RCC 7860 (cell line): Measurements from ENCODE around the gene RRM2.
A peak's percentile ranks its signal among the peaks of the same experiment; 100 is the strongest.
"Not testable (repeated sequence)": the region's sequence is repeated elsewhere in the genome, so short reads cannot be mapped to it uniquely, and the experiment has no call there.

Experiments used
- DNase-seq: peaks from one replicate; pipeline ENCODE4 v3.0.0-alpha.2; 2015; ENCODE audit warnings: low spot score
- FAIRE-seq: peaks from 2 replicates; lab custom pipeline; 2012; peaks lifted over from hg19 to GRCh38; lab: Jason Lieb, UNC

The RRM2 gene

GRCh38 chr2:10089565-10090190, 32.9 kb upstream of the RRM2 start:
- no peak for DNase-seq
- FAIRE-seq, result no peak

DNA sequence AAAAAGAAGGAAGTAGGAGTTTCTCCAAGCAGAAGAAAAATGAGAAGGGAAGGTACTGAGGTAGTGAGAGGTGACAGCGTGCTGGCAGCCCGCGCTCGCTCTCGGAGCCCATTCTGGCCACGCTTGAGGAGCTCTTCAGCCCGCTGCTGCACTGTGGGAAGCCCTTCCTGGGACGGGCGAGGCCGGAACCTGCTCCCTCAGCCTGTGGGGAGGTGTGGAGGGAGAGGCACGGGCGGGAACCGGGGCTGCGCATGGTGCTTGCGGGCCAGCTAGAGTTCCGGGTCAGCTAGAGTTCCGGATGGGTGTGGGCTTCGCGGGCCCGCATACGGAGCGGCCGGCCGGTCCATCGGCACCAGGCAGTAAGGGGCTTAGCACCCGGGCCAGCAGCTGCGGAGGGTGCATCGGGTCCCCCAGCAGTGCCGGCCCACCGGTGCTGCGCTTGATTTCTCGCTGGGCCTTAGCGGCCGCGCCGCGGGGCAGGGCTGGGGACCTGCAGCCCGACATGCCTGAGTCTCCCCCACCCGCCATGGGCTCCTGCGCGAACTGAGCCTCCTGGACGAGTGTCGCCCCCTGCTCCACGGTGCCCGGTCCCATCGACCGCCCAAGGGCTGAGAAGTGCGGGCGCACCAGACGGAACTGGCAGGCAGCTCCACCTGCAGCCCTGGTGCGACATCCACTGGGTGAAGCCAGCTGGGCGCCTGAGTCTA, 31.2 kb upstream of the RRM2 start:
- DNase-seq, result no peak

DNA sequence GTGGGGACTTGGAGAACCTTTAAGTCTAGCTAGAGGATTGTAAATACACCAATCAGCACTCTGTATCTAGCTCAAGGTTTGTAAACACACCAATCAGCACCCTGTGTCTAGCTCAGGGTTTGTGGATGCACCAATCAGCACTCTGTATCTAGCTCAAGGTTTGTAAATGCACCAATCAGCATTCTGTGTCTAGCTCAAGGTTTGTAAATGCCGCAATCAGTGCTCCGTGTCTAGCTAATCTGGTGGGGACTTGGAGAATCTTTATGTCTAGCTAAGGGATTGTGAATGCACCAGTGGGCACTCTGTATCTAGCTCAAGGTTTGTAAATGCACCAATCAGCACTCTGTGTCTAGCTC, 30.7 kb upstream of the RRM2 start:
- DNase-seq, FAIRE-seq: not testable (repeated sequence)

More for the DNA sequence above, 31.2 kb upstream of the RRM2 start:
- FAIRE-seq, result no peak

DNA sequence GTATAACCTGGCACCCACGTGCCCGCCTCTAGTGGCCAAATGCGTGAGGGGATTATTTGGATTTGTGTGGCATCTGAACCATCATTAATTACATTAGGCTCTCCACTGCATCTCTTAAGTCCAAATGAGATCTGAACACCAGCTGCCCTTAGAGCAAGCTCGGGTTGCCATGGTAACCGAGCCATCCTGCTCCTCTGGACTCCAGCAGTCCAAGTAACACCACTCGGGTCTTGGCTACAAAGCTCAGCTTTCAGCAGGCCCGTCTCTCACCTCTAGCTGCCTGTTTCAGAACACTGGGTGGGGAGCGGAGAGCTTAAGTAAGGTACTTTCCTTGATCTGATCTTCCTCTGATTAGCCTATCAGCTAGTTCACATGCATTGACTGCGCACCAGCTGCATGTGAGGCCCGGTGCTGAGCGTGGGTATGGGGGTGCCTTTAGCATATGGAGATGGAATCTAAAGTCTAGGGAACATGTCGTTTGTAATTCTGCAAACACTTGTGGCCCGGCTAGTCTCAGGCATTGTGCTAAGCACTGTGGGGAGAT, 28.2 kb upstream of the RRM2 start:
- no peak for DNase-seq

GRCh38 chr2:10095175-10095574, 27.4 kb upstream of the RRM2 start:
- no peak for FAIRE-seq
- DNase-seq, result no peak

More for the DNA sequence above, 28.2 kb upstream of the RRM2 start:
- FAIRE-seq, result no peak

DNA sequence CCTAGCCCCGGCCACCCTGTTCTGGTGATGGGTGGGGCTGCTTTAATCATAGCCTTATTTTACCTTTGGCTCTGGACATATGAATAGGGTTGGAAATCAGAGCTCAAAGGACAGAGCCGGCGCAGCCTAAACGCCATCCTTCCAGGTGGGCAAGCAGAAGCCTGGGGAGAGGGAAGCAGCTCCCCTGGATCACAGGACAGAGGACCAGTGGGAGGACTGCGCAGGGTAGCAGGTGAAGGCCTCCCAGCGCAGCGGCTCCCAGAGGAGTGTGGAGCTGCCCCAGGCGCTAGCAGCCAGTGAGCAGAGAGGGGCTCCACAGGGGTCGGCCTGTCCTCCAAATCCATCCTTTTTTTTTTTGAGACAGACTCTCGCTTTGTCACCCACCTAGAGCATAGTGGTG, 25.9 kb upstream of the RRM2 start:
- FAIRE-seq, result no peak

GRCh38 chr2:10097352-10098148, 25.0 kb upstream of the RRM2 start:
- no peak for FAIRE-seq
- peak; percentile 49 for DNase-seq

More for the DNA sequence above, 25.9 kb upstream of the RRM2 start:
- no peak for DNase-seq

DNA sequence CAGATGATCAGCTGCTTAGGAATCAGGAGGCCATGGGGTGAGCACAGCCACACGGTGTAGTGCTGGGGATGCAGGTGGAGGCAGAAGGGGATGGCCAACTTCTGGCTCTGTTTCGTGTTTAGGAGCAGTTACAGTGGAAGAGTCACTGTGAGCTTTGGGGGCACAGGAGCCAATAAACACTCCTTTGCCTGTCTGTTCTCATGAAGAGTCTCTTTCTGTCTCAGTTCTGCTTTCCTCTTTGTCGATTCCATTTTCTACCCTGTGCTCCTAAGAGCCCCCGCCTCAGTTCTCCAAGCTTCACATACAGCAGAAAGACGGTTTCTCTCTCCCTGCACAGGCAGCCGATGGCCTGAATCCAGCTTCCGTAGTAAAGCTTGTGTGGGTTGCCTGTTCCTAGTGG, 21.0 kb upstream of the RRM2 start:
- DNase-seq, result no peak
- no peak for FAIRE-seq

DNA sequence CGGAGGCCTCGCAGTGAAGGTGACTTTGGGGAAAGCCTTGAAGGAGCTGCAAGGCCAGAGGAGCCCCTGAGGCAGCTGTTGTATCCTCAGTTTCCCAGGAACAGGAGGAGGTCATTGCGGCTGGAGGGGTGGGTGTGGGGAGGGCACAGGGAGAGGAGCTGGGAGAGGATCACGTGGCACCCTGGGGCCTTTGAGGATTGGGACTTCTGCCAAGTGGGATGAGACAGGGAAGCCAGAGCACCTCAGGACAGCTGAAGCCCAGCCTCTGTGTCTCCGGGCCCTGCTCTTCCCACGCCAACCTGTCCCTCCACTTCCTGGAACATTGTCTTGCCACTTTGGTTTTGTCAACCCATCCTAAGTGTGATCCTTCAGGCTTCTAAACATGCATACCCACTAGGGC, 19.4 kb upstream of the RRM2 start:
- FAIRE-seq (no peak), DNase-seq (no peak)

DNA sequence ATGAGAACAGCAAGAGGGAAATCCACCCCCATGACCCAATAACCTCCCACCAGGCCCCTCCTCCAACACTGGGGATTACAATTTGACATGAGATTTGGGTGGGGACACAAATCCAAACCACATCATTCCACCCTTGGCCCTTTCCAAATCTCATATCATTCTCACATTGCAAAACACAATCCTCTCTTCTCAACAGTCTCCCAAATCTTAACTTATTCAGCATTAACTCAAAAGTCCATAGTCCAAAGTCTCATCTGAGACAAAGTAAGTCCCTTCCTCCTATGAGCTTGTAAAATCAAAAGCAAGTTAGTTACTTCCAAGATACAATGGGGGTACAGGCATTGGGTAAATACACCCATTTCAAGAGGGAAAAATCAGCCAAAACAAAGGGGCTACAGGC, 17.6 kb upstream of the RRM2 start:
- not testable (repeated sequence) for FAIRE-seq, DNase-seq

DNA sequence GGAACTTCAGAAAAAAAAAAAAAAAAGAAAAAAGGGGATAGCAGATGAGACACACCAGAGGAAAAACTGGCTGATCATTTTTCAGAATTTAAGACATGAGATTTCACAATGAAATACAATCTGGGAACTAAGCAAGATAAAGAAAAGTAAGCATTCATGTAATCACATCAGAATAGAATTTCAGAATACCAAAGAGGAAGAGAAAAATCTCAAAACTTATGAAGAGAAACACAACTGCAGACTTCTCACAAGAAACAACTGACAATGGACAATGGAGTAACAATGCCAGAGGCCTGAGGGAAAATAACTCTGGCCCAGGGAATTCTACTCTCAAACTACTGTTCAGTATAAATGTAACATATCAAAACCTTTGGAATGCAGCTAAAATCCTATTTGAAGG, 13.2 kb upstream of the RRM2 start:
- FAIRE-seq, result no peak
- no peak for DNase-seq

DNA sequence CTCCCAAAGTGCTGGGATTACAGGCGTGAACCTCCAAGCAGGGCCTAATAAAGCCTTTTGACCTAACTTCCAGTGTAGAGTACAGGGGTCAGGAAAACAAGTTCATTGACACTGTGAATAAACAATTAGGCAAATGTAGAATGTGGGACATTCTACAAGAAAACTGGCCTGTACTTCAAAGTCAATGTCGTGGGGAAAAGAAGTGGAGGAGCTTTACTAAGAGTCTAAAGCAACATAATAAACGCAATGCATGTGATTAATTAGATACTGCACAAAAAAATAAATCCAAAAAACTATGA, 3.6 kb upstream of the RRM2 start:
- no peak for FAIRE-seq
- DNase-seq, result no peak

DNA sequence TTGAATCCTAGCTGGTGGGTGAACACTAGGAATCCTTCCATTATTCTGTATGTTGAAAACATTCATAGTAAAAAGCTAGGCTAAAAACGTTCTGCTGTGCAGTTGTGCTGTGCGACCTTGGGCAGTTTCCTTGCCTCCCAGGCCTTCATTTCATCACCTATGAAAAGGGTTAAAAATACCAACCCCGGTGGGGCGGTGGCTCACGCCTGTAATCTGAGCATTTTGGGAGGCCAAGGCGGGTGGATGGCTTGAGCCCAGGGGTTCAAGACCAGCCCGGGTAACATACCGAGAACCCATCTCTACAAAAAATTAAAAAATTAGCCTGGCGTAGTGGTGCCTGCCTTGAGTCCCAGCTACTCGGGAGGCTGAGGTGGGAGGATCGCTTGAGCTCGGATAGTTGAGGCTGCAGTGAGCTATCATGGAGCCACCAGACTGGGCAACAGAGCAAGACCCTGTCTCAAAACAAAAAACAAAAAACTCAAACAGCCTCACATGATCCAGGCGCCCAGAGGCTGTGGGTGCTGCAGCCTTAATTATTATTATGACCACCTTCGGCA, 2.9 kb upstream of the RRM2 start:
- no peak for DNase-seq
- no peak for FAIRE-seq

- DNase-seq, result peak; percentile 90
- FAIRE-seq, result peak; percentile 29
Measured at GRCh38 chr2:10120158-10120876, 2.2 kb upstream of the RRM2 start.

DNA sequence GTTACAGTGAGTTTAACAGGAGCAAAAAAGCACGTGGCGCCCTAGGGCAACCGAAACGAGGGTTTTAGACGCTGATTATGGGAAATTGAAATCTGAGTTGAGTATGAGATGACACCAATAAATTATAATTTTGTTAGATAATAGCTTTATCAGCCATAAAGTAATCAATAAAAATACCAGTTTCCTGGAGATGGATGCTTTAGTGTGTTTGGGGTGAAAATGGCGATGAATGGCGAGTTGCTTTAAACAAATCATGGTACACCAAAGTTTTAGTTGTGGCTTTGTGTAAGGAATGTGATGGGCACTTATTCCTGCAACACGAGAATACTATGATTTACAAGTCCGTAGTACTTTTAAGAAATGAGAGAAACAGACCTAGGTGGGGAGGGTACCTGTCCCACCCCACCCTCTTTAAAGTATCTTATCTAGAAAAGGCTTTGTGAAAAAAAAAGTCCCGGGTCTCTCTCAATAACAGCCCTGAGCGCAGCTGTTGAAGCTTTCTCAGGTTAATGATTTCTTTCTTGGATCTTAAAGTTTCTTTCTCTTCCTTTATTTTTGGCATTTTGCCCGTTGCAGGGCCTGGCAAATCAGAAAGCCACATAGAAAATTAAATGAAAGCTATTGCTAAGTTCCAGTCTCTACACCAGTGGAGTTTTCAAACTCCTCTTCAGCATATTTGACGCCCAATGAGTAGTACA, 1.5 kb upstream of the RRM2 start:
- peak; percentile 90 for DNase-seq
- peak; percentile 84 for FAIRE-seq

GRCh38 chr2:10123281-10123680, 742 bp downstream of the RRM2 start:
- no peak for FAIRE-seq
- no peak for DNase-seq

GRCh38 chr2:10124538-10125045, 2.1 kb downstream of the RRM2 start:
- FAIRE-seq (peak; percentile 76), DNase-seq (peak; percentile 62)

DNA sequence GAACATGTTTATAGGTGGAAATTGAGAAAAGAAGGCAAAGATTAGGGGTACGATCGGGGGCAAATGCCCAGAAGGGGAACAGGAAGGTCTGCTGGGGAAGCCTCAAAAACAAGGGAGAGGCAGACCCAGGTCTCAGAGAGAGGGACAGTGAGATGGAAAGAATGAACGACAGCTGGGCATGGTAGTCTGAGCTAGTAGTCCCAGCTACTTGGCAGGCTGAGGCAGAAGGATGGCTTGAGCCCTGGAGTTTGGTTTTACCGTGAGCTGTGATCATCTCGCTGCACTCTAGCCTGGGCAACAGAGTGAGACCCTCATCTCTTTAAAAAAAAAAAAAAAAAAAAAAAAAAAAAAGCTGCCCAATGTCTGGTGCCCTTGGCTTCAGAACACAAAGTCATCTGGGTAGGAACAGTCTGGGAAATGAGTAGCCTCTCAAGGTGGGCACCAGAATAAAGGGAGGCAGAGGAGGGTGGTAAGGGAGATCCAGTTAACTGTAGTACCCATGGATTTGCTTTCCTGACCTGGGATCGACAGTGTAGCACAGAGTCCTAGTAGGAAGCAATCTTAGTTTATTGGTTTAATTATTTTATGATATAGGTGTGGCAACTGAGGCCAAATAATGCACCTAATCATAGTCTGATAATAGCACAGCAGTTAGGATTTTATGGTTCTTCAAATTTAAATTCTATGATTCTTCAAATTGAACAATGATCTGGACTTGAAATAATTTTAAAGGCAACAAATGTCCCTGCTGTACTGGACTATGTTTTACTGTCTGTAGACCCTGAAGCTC, 3.5 kb downstream of the RRM2 start:
- DNase-seq (no peak), FAIRE-seq (no peak)

- FAIRE-seq (no peak), DNase-seq (no peak)
Measured at GRCh38 chr2:10126632-10127026, 4.1 kb downstream of the RRM2 start.
